NB4 (cell line): Measurements from ENCODE around the gene CTNNA2.

Experiments used
- POLR2A ChIP-seq: IDR thresholded peaks from 2 replicates; pipeline ENCODE4 v1.6.1; 2011; ENCODE audit warnings: mild to moderate bottlenecking; ENCODE audit not compliant: insufficient read length; ENCODE audit errors: extremely low read depth
- TF ChIP-seq, protein P1 (sequence below): IDR thresholded peaks from one replicate; pipeline ENCODE4 v1.5.1; 2012; ENCODE audit warnings: low read depth, low read length

DNA sequence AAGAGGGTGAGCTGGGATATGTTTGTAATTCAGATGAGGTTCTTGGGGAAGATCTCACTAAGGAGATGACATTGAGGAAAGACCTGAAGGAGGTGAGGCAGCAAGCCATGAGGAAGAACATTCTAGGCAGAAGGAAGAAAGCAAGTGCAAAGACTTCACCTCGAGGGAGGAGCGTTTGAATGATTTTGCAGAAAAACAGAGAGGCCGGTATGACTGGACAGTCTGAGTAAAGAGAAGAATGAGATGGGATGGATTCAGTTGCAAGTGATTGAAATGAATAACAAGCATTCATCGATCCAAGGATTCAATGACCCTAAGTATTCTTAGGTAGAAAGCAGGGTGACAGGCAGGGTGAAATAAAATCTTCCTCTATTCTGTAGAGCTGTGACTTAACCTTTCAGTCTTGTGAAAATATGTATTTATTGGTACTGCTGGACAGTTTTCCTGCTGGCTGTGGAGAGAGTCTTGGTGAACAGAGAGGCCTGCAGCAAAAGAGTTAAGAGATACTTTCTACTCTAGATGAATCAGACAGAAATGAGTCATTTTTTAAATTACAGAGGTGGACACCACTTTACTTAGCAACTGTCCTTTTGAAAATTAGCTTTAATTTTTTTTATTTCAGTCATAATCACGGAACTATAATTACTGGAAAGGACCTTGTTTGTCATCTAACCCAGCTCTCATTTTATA lies 513.3 kb downstream of the CTNNA2 start:
- TF ChIP-seq POLR2A, result no peak
- TF ChIP-seq, protein P1, sequence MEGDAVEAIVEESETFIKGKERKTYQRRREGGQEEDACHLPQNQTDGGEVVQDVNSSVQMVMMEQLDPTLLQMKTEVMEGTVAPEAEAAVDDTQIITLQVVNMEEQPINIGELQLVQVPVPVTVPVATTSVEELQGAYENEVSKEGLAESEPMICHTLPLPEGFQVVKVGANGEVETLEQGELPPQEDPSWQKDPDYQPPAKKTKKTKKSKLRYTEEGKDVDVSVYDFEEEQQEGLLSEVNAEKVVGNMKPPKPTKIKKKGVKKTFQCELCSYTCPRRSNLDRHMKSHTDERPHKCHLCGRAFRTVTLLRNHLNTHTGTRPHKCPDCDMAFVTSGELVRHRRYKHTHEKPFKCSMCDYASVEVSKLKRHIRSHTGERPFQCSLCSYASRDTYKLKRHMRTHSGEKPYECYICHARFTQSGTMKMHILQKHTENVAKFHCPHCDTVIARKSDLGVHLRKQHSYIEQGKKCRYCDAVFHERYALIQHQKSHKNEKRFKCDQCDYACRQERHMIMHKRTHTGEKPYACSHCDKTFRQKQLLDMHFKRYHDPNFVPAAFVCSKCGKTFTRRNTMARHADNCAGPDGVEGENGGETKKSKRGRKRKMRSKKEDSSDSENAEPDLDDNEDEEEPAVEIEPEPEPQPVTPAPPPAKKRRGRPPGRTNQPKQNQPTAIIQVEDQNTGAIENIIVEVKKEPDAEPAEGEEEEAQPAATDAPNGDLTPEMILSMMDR, result no peak
